Measurements from ENCODE around the gene CHCHD2. TPM values are rescaled to one million over a fixed set of nuclear protein-coding genes. Genes with fewer than 3 reads are reported as not detected.
A peak's percentile ranks its signal among the peaks of the same experiment; 100 is the strongest.
"Not testable (repeated sequence)": the region's sequence is repeated elsewhere in the genome, so short reads cannot be mapped to it uniquely, and the experiment has no call there.

The CHCHD2 gene
- total RNA-seq, 1 donor from 2014 or later = 237 TPM

- peaks cover 6% of the 10 kb centered on the region for H3K36me3 Mint-ChIP-seq (ENCODE audit: unreplicated experiment)
- peaks cover 13% of the 10 kb centered on the region for H3K4me1 Mint-ChIP-seq (ENCODE audit: unreplicated experiment)
- no peak for DNase-seq (ENCODE audit: extremely low spot score, unreplicated experiment)
- no peaks in the 10 kb centered on the region for H3K27me3 Mint-ChIP-seq (ENCODE audit: unreplicated experiment)
- TF ChIP-seq CTCF (IDR thresholded peaks at IDR 0.05) = no peak
- H3K4me3 Mint-ChIP-seq (ENCODE audit: unreplicated experiment) = no peak overlapping the region
- no peaks in the 10 kb centered on the region for H3K9me3 Mint-ChIP-seq (ENCODE audit: unreplicated experiment)
- H3K27ac Mint-ChIP-seq (ENCODE audit: unreplicated experiment) = peak overlapping the region; percentile 59
Observed at GRCh38 chr7:56091591-56091990, 14.7 kb downstream of the CHCHD2 start.

- Mint-ChIP-seq H3K4me3 (ENCODE audit: unreplicated experiment) (no peak overlapping the region), H3K27ac (ENCODE audit: unreplicated experiment) (no peak overlapping the region), H3K4me1 (ENCODE audit: unreplicated experiment) (peaks cover 7% of the 10 kb centered on the region), H3K36me3 (ENCODE audit: unreplicated experiment) (peaks cover 8% of the 10 kb centered on the region), H3K27me3 (ENCODE audit: unreplicated experiment) (no peaks in the 10 kb centered on the region), H3K9me3 (ENCODE audit: unreplicated experiment) (no peaks in the 10 kb centered on the region)
- no peak for TF ChIP-seq CTCF (IDR thresholded peaks at IDR 0.05)
- no peak for DNase-seq (ENCODE audit: extremely low spot score, unreplicated experiment)
Observed at GRCh38 chr7:56087445-56087844, 18.8 kb downstream of the CHCHD2 start.

DNA sequence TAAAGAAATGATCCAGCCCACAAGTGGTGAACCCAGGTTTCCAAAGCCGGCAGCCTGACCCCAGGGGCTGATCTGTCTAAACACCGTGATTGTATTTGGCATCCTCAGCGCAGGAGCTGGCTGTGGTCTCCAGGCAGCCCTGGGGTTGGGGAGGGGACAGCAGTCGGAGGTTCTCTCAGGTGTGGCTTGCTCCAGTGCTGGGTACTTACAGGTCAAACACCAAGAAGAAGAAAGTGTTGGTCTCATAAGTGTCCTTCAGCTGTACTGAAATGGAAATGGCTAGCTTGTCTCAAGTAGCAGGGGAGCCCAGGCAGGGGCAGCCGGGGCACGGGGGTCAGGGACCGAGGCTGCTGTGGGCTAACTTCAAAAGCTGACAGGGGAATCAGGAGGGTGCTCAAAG is 19.5 kb downstream of the CHCHD2 start:
- TF ChIP-seq CTCF (IDR thresholded peaks at IDR 0.05) = no peak
- DNase-seq (ENCODE audit: extremely low spot score, unreplicated experiment) = no peak

GRCh38 chr7:56083150-56083785 is 23.0 kb downstream of the CHCHD2 start:
- Mint-ChIP-seq H3K36me3 (ENCODE audit: unreplicated experiment) (peaks cover 8% of the 10 kb centered on the region), H3K27ac (ENCODE audit: unreplicated experiment) (no peak overlapping the region), H3K9me3 (ENCODE audit: unreplicated experiment) (no peaks in the 10 kb centered on the region), H3K4me3 (ENCODE audit: unreplicated experiment) (no peak overlapping the region), H3K4me1 (ENCODE audit: unreplicated experiment) (peaks cover 11% of the 10 kb centered on the region), H3K27me3 (ENCODE audit: unreplicated experiment) (no peaks in the 10 kb centered on the region)
- TF ChIP-seq CTCF (IDR thresholded peaks at IDR 0.05) = no peak
- DNase-seq (ENCODE audit: extremely low spot score, unreplicated experiment) = no peak

More for the DNA sequence above, 19.5 kb downstream of the CHCHD2 start:
- Mint-ChIP-seq H3K4me1 (ENCODE audit: unreplicated experiment) (peaks cover 5% of the 10 kb centered on the region), H3K4me3 (ENCODE audit: unreplicated experiment) (no peak overlapping the region), H3K27ac (ENCODE audit: unreplicated experiment) (no peak overlapping the region), H3K9me3 (ENCODE audit: unreplicated experiment) (no peaks in the 10 kb centered on the region), H3K27me3 (ENCODE audit: unreplicated experiment) (no peaks in the 10 kb centered on the region), H3K36me3 (ENCODE audit: unreplicated experiment) (peaks cover 8% of the 10 kb centered on the region)

GRCh38 chr7:56081626-56082340 is 24.5 kb downstream of the CHCHD2 start:
- Mint-ChIP-seq H3K9me3 (ENCODE audit: unreplicated experiment) (no peaks in the 10 kb centered on the region), H3K36me3 (ENCODE audit: unreplicated experiment) (peaks cover 7% of the 10 kb centered on the region), H3K4me1 (ENCODE audit: unreplicated experiment) (peaks cover 11% of the 10 kb centered on the region), H3K27ac (ENCODE audit: unreplicated experiment) (no peak overlapping the region), H3K27me3 (ENCODE audit: unreplicated experiment) (no peaks in the 10 kb centered on the region), H3K4me3 (ENCODE audit: unreplicated experiment) (no peak overlapping the region)
- DNase-seq (ENCODE audit: extremely low spot score, unreplicated experiment) = no peak
- TF ChIP-seq CTCF (IDR thresholded peaks at IDR 0.05) = no peak

- H3K4me1 Mint-ChIP-seq (ENCODE audit: unreplicated experiment) = peaks cover 11% of the 10 kb centered on the region
- not testable (repeated sequence) for H3K9me3 Mint-ChIP-seq (ENCODE audit: unreplicated experiment); H3K4me3 Mint-ChIP-seq (ENCODE audit: unreplicated experiment); H3K27ac Mint-ChIP-seq (ENCODE audit: unreplicated experiment); H3K36me3 Mint-ChIP-seq (ENCODE audit: unreplicated experiment); DNase-seq (ENCODE audit: extremely low spot score, unreplicated experiment); H3K27me3 Mint-ChIP-seq (ENCODE audit: unreplicated experiment)
Observed at GRCh38 chr7:56080726-56081435, 25.4 kb downstream of the CHCHD2 start.

Measured in osteocyte (in vitro differentiated cells).